Fibroblast of lung (primary cell): Measurements from ENCODE around the gene C1GALT1.

ENCODE experiments used
- EZH2 ChIP-seq: IDR thresholded peaks from 2 replicates; pipeline ENCODE4 v1.5.1; 2012; ENCODE audit warnings: low read length, control low read depth, mild to moderate bottlenecking; ENCODE audit errors: missing control alignments
- TF ChIP-seq, protein P1 (sequence below), 2 donors: IDR thresholded peaks in 1 of 2; conservative IDR thresholded peaks in 1 of 2; 1 replicate in 1 of 2; 2 replicates in 1 of 2; pipeline ENCODE4 v1.5.1; 2011 to 2012; ENCODE audit warnings: low read length in 2 of 2, control low read depth in 1 of 2, inconsistent platforms in 1 of 2, low read depth in 1 of 2, mild to moderate bottlenecking in 1 of 2

DNA sequence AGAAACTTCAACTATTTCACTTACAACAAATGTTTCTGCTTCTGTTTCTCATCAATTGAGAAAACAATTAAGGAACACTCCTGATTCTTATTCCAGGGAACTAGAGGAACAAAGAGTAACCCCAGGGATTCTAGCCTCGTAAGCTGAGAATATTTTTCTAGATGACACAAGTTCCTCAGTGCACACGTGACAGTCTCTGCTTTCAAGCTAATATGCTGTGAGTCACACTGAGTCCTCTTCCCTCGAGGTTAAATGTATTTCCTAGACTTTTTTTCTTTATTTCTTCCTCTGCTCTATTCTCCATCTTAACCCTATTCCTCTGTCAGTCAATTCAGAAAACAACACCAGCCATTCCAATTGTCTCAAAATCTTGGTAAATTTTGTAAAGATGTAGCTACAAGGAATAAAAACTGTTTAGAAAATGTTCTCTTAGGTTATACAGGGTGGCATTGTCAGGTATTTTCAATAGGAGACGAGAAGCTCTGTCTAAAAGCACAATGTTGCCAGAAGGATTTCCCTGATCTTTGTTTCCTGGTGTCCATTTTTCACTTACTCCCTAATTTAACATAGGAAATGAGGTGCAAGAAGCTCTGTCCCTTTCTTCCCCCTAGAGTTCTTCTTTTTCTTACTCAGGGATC, 5.8 kb upstream of the C1GALT1 start:
- TF ChIP-seq, protein P1, sequence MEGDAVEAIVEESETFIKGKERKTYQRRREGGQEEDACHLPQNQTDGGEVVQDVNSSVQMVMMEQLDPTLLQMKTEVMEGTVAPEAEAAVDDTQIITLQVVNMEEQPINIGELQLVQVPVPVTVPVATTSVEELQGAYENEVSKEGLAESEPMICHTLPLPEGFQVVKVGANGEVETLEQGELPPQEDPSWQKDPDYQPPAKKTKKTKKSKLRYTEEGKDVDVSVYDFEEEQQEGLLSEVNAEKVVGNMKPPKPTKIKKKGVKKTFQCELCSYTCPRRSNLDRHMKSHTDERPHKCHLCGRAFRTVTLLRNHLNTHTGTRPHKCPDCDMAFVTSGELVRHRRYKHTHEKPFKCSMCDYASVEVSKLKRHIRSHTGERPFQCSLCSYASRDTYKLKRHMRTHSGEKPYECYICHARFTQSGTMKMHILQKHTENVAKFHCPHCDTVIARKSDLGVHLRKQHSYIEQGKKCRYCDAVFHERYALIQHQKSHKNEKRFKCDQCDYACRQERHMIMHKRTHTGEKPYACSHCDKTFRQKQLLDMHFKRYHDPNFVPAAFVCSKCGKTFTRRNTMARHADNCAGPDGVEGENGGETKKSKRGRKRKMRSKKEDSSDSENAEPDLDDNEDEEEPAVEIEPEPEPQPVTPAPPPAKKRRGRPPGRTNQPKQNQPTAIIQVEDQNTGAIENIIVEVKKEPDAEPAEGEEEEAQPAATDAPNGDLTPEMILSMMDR (conservative IDR thresholded peaks at IDR 0.05 in 1 of 2, IDR thresholded peaks at IDR 0.05 in 1 of 2; ENCODE audit: low read depth in 1 of 2, low read length in 2 of 2): no peak
- no peak for TF ChIP-seq EZH2
